K562 (cell line): Measurements from ENCODE around the gene ZNF750. TPM values are rescaled to one million over a fixed set of nuclear protein-coding genes. Genes with fewer than 3 reads are reported as not detected.

Experiments
- ATAC-seq: fragments of 200-7000 bp; cut with Tn5 transposase; 3 replicates; pipeline ENCODE4 v1.9.1; 2020; ENCODE audit warnings: moderate library complexity
- BruUV-seq: library from RNA; stranded (reverse); fragments of 400-500 nt; replicated peaks from 2 replicates; lab custom pipeline; 2021; lab: Mats Ljungman, UMichigan
- CTCF ChIA-PET: fragments of 300-600 bp; formaldehyde crosslinking; extraction: SDS; loops from one replicate; lab custom pipeline; 2021; ENCODE audit warnings: low intra/inter-chr PET ratio; lab: Yijun Ruan, JAX
- POLR2A ChIA-PET: fragments of 300-600, 350-650 bp; sonication (Branson Sonifier 250); formaldehyde crosslinking; extraction: SDS; loops from one replicate; lab custom pipeline; 2021; ENCODE audit warnings: antibody characterized with exemption, inconsistent platforms; lab: Yijun Ruan, JAX
- DNase-seq, 4 experiments: peaks; one replicate each; pipeline versions ENCODE4 v3.0.0 to v3.0.0-alpha.2; 2011 to 2018; ENCODE audit warnings: low spot score in 3 of 4, mixed read lengths in 3 of 4; ENCODE audit errors: extremely low read depth in 1 of 4
- FAIRE-seq: peaks from 2 replicates; lab custom pipeline; 2011; peaks lifted over from hg19 to GRCh38; lab: Jason Lieb, UNC
- H2AFZ ChIP-seq: 2 replicates; pipeline ENCODE4 v1.6.0; 2011; ENCODE audit warnings: low read depth, low read length, control low read depth, inconsistent platforms
- H3K27ac ChIP-seq: fragments of 200-600 bp; 3 replicates; pipeline ENCODE4 v1.8.0; 2011; ENCODE audit warnings: low read depth, mild to moderate bottlenecking, control low read depth, inconsistent platforms, low read length, moderate library complexity, mixed read lengths; ENCODE audit errors: extremely low read depth
- H3K27me3 ChIP-seq, 2 experiments: fragments of 300-600 bp in 1 of 2; 2 replicates in 1 of 2; 3 replicates in 1 of 2; pipeline versions ENCODE4 v1.6.0 to v1.8.0; 2011; ENCODE audit warnings: inconsistent platforms in 2 of 2, low read length in 2 of 2, mild to moderate bottlenecking in 1 of 2, mixed read lengths in 1 of 2, moderate library complexity in 1 of 2; ENCODE audit not compliant: control insufficient read depth in 2 of 2, insufficient read depth in 2 of 2
- H3K36me3 ChIP-seq: fragments of 300-600 bp; 3 replicates; pipeline ENCODE4 v1.8.0; 2011; ENCODE audit warnings: mild to moderate bottlenecking, low read length, inconsistent platforms; ENCODE audit not compliant: control insufficient read depth, insufficient read depth
- H3K4me1 ChIP-seq, 2 experiments: fragments of 200-600 bp in 1 of 2; replicated peaks in 1 of 2; 2 replicates in 1 of 2; 3 replicates in 1 of 2; pipeline versions ENCODE4 v1.5.1 to v1.8.0; 2011; ENCODE audit warnings: inconsistent platforms in 2 of 2, low read length in 2 of 2, mild to moderate bottlenecking in 1 of 2, mixed read lengths in 1 of 2, moderate library complexity in 1 of 2; ENCODE audit not compliant: control insufficient read depth in 2 of 2, insufficient read depth in 2 of 2
- H3K4me2 ChIP-seq: 2 replicates; pipeline ENCODE4 v1.6.1; 2011; ENCODE audit warnings: low read length, control low read depth, inconsistent platforms, mixed read lengths; ENCODE audit not compliant: insufficient read depth
- H3K4me3 ChIP-seq: fragments of 200-600 bp; sonication (generic), shearing (Covaris generic); 2 replicates; pipeline ENCODE4 v1.5.1; 2016; ENCODE audit warnings: control low read depth, inconsistent platforms
- H3K79me2 ChIP-seq: fragments of 200-600 bp; 3 replicates; pipeline ENCODE4 v1.8.0; 2011; ENCODE audit warnings: low read length, inconsistent platforms; ENCODE audit not compliant: control insufficient read depth, insufficient read depth
- H3K9ac ChIP-seq, 2 experiments: 2 replicates each; pipeline versions ENCODE4 v1.6.0 to v1.6.1; 2011; ENCODE audit warnings: low read depth in 2 of 2, low read length in 2 of 2, control low read depth in 1 of 2, inconsistent platforms in 1 of 2, mild to moderate bottlenecking in 1 of 2, mixed read lengths in 1 of 2; ENCODE audit not compliant: insufficient read depth in 1 of 2
- H3K9me1 ChIP-seq: one replicate; pipeline ENCODE4 v1.6.0; 2011; ENCODE audit warnings: inconsistent platforms, mild to moderate bottlenecking, low read length, moderate library complexity; ENCODE audit not compliant: control insufficient read depth, insufficient read depth
- H3K9me3 ChIP-seq: replicated peaks from 2 replicates; pipeline ENCODE4 v1.5.1; 2011; ENCODE audit warnings: low read depth, low read length, inconsistent platforms; ENCODE audit not compliant: control insufficient read depth, insufficient read depth
- H4K20me1 ChIP-seq: replicated peaks from 2 replicates; pipeline ENCODE4 v1.6.1; 2011; ENCODE audit warnings: low read length, inconsistent platforms, mixed read lengths; ENCODE audit not compliant: control insufficient read depth, insufficient read depth
- CEBPB ChIP-seq: fragments of 450-650 bp; IDR thresholded peaks from 2 replicates; pipeline ENCODE4 v1.6.1; 2016; ENCODE audit warnings: missing genetic modification characterization, missing compliant biosample characterization
- JUND ChIP-seq, 2 experiments: IDR thresholded peaks; 2 replicates in 1 of 2; 3 replicates in 1 of 2; pipeline ENCODE4 v1.6.1; 2011; ENCODE audit warnings: borderline replicate concordance in 2 of 2, low read depth in 2 of 2, low read length in 2 of 2, improper control_type of control experiment in 1 of 2, missing biosample characterization in 1 of 2, missing genetic modification characterization in 1 of 2, missing genetic modification reagents in 1 of 2
- RBM22 ChIP-seq: fragments of 200-400 bp; formaldehyde crosslinking; IDR thresholded peaks from 2 replicates; pipeline ENCODE4 v1.6.1; 2018; ENCODE audit warnings: low read length, low read depth; ENCODE audit not compliant: poor library complexity, severe bottlenecking
- TBL1XR1 ChIP-seq, 2 experiments: IDR thresholded peaks; 2 replicates each; pipeline ENCODE4 v1.6.1; 2012; ENCODE audit warnings: improper control_type of control experiment in 2 of 2, low read length in 2 of 2, mild to moderate bottlenecking in 1 of 2
- ZNF121 ChIP-seq: sonication (generic); formaldehyde crosslinking; conservative IDR thresholded peaks from 2 replicates; pipeline ENCODE4 v1.8.0; 2022; ENCODE audit warnings: missing genetic modification reagents
- WGBS: fragments of 100-300 bp; shearing (Covaris generic); methylation state at CpG from one replicate; pipeline ENCODE4 v1.1.6; 2016; ENCODE audit warnings: low coverage, mixed read lengths; ENCODE audit not compliant: insufficient coverage; ENCODE audit errors: missing lambda C conversion rate; 5-methylcytosine and 5-hydroxymethylcytosine counted together
- in situ Hi-C: fragments of 300-500 bp; cut with MboI; formaldehyde crosslinking; loops from 4 replicates; pipeline ENCODE4 v1.15.0; 2018; ENCODE audit warnings: inconsistent platforms, mixed read lengths
- intact Hi-C: fragments of 100-400 bp; cut with micrococcal nuclease; formaldehyde crosslinking; loops from 2 replicates; pipeline ENCODE4 v1.14.2; 2022
- polyA plus RNA-seq, 8 experiments: library from polyadenylated mRNA; depleted of rRNA in 4 of 8; stranded (reverse) in 5 of 8; unstranded in 3 of 8; fragments of >200 nt; fragmentation: Nextera tagmentation in 2 of 8; fragmentation: Illumina TruSeq in 1 of 8; extraction: Ambion mirVana in 2 of 8; extraction: Trizol in 1 of 8; gene quantifications; 2 replicates each; pipeline versions ENCODE4 v1.2.1 to v1.2.3, GENCODE V29; 2011 to 2014; ENCODE audit warnings: inconsistent platforms in 1 of 8, missing spikeins in 1 of 8
- total RNA-seq, 7 experiments: library from RNA; depleted of rRNA in 6 of 7; stranded (reverse); fragments of >200 nt in 6 of 7; fragmentation: Illumina TruSeq in 2 of 7; extraction: Trizol in 2 of 7; gene quantifications; 2 replicates each; pipeline versions ENCODE4 v1.2.1 to v1.2.3, GENCODE V29; 2011 to 2021; ENCODE audit warnings: low replicate concordance in 1 of 7

Gene ZNF750
- total and polyA plus RNA-seq, 9 of the 15 experiments (the other 6 are each of a cell fraction or from before 2014, with no cell fraction given), result not detected

DNA sequence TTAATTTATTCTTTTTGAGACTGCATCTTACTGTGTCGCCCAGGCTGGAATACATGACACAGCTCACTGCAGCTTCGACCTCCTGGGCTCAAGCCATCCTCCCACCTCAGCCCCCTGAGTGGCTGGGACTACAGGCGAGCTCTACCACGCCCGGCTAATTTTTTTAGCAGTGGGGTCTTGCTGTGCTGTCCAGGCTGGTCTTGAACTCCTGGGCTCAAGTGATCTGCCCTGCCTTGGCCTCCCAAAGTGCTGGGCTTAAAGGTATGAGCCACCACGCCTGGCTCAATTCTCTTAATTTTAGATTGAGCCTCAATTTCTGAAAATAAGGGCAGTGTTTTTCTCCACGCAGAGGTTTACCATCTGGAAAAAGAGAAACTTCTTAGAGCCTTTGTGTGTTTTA is 41.1 kb downstream of the ZNF750 start:
- Histone ChIP-seq H4K20me1 (0 out of 2 replicates have a peak, but pooled peaks cover 3% of the 10 kb centered on the region), H2AFZ (no peak overlapping the region), H3K4me2 (no peak overlapping the region), H3K27ac (no peak overlapping the region), H3K4me1 (peaks cover 0 to 8% of the 10 kb centered on the region in 2 experiments; a peak in 1 of 5 replicates), H3K9ac (no peak overlapping the region), H3K27me3 (no peaks in the 10 kb centered on the region), H3K36me3 (peaks cover 47% of the 10 kb centered on the region; the same call in 2 of the 3 replicates), H3K79me2 (peaks cover 6% of the 10 kb centered on the region; the same call in 1 of the 3 replicates), H3K9me1 (peaks cover 3% of the 10 kb centered on the region), H3K4me3 (no peak overlapping the region), H3K9me3 (no peaks in the 10 kb centered on the region)
- POLR2A ChIA-PET, result no interaction called here
- intact Hi-C loops (no loop called here), in situ Hi-C loops (no loop called here)
- 92% methylated on average over 6 of the region's 7 CpGs for WGBS
- ATAC-seq (no peak), FAIRE-seq (no peak), DNase-seq (no peak)
- BruUV-seq, result no TSS peak
- CTCF ChIA-PET, result no interaction called here
- TF ChIP-seq ZNF121 (CRISPR knock-in tag), result 0 out of 2 replicates have a peak, but pooled peaks have one; percentile 18
- no peak for TF ChIP-seq RBM22

DNA sequence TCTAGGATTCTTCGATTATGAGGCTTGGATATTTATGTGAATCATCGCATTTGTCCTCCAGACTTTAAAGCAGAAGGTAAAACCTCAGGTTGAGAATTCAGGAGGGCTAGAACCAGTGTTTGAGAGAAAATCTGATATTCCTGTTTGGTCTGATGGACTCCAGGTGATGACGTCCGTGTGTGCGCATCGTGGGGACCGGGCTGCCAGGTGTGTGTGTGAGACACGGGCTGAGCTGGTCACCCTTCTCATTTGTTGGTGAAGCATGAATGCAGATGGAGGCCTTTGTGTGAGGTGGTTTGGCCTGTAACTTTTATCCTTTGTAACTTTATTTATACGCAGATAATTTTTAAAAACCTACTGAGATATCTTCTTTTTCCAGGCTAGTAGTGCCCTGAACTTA is 42.8 kb downstream of the ZNF750 start:
- FAIRE-seq (no peak), ATAC-seq (no peak), DNase-seq (no peak)
- Histone ChIP-seq H2AFZ (no peak overlapping the region), H4K20me1 (0 out of 2 replicates have a peak, but pooled peaks cover 3% of the 10 kb centered on the region), H3K4me1 (peaks cover 0 to 12% of the 10 kb centered on the region in 2 experiments; a peak in 1 of 5 replicates), H3K4me3 (no peak overlapping the region), H3K27ac (no peak overlapping the region), H3K4me2 (no peak overlapping the region), H3K79me2 (0 out of 3 replicates have a peak, but pooled peaks cover 7% of the 10 kb centered on the region), H3K9me1 (peaks cover 3% of the 10 kb centered on the region), H3K36me3 (peaks cover 45% of the 10 kb centered on the region; the same call in 2 of the 3 replicates), H3K9ac (no peak overlapping the region), H3K27me3 (no peaks in the 10 kb centered on the region), H3K9me3 (no peaks in the 10 kb centered on the region)
- intact Hi-C loops, result no loop called here
- in situ Hi-C loops, result no loop called here
- ChIA-PET POLR2A (no interaction called here), CTCF (no interaction called here)
- WGBS, result 94% methylated on average over 9 of the region's 9 CpGs
- no TSS peak for BruUV-seq
- TF ChIP-seq TBL1XR1 (IDR thresholded peaks at IDR 0.05; ENCODE audit: low read length in 2 of 2) (no peak), CEBPB (tag) (no peak), JUND (IDR thresholded peaks at IDR 0.05; ENCODE audit: borderline replicate concordance, low read depth, low read length) (no peak), JUND (tag; IDR thresholded peaks at IDR 0.05; ENCODE audit: borderline replicate concordance, low read depth, low read length) (no peak)
